Tongue (tissue), 2 donors: ENCODE results near the gene SHISA9. TPM values are rescaled to one million over a fixed set of nuclear protein-coding genes. Genes with fewer than 3 reads are reported as not detected.

ENCODE experiments used
- DNase-seq: peaks from one replicate; pipeline ENCODE4 v3.0.0-alpha.2; 2015
- total RNA-seq: library from RNA; depleted of rRNA; stranded (reverse); fragments of >200 nt; gene quantifications from one replicate; pipeline ENCODE4 v1.2.3, GENCODE V29; 2014

Gene SHISA9
- total RNA-seq, 1 donor from 2014 or later = 2.6 TPM

- DNase-seq = no peak
Measured at GRCh38 chr16:12951976-12952375, 50.6 kb downstream of the SHISA9 start.

- DNase-seq = no peak
Measured at GRCh38 chr16:12958366-12958765, 57.0 kb downstream of the SHISA9 start.

GRCh38 chr16:12959072-12959471, 57.7 kb downstream of the SHISA9 start:
- DNase-seq = no peak

- no peak for DNase-seq
Measured at GRCh38 chr16:12961626-12962025, 60.2 kb downstream of the SHISA9 start.

- DNase-seq = no peak
Measured at GRCh38 chr16:12964461-12964860, 63.1 kb downstream of the SHISA9 start.

GRCh38 chr16:12965274-12965804, 63.9 kb downstream of the SHISA9 start:
- DNase-seq = no peak

GRCh38 chr16:12971241-12971640, 69.8 kb downstream of the SHISA9 start:
- peak; percentile 54 for DNase-seq

- DNase-seq = no peak
Measured at GRCh38 chr16:12972246-12972645, 70.8 kb downstream of the SHISA9 start.

GRCh38 chr16:12975766-12976165, 74.4 kb downstream of the SHISA9 start:
- DNase-seq = no peak

- no peak for DNase-seq
Measured at GRCh38 chr16:12976496-12976895, 75.1 kb downstream of the SHISA9 start.

GRCh38 chr16:12976936-12977335, 75.5 kb downstream of the SHISA9 start:
- DNase-seq = no peak

- no peak for DNase-seq
Measured at GRCh38 chr16:12985516-12985915, 84.1 kb downstream of the SHISA9 start.

GRCh38 chr16:12988071-12988470, 86.7 kb downstream of the SHISA9 start:
- no peak for DNase-seq

- DNase-seq = no peak
Measured at GRCh38 chr16:12992066-12992465, 90.7 kb downstream of the SHISA9 start.

GRCh38 chr16:12994402-12994801, 93.0 kb downstream of the SHISA9 start:
- DNase-seq = no peak

- no peak for DNase-seq
Measured at GRCh38 chr16:12995721-12996372, 94.4 kb downstream of the SHISA9 start.

- no peak for DNase-seq
Measured at GRCh38 chr16:12998361-12999085, 97.1 kb downstream of the SHISA9 start.

- no peak for DNase-seq
Measured at GRCh38 chr16:12999368-12999767, 98.0 kb downstream of the SHISA9 start.

- DNase-seq = no peak
Measured at GRCh38 chr16:13005721-13006247, 104.4 kb downstream of the SHISA9 start.

GRCh38 chr16:13012601-13013000, 111.2 kb downstream of the SHISA9 start:
- DNase-seq = peak; percentile 0

- no peak for DNase-seq
Measured at GRCh38 chr16:13013043-13013442, 111.6 kb downstream of the SHISA9 start.

GRCh38 chr16:13014476-13014875, 113.1 kb downstream of the SHISA9 start:
- DNase-seq = no peak

GRCh38 chr16:13018026-13018425, 116.6 kb downstream of the SHISA9 start:
- no peak for DNase-seq

- no peak for DNase-seq
Measured at GRCh38 chr16:13021996-13022395, 120.6 kb downstream of the SHISA9 start.
